Keratinocyte (primary cell): Measurements from ENCODE around the gene STARD5.

Experiments used
- EZH2 ChIP-seq: IDR thresholded peaks from one replicate; pipeline ENCODE4 v1.6.1; 2012; ENCODE audit warnings: inconsistent platforms, mild to moderate bottlenecking, low read length, moderate library complexity
- TF ChIP-seq, protein P1 (sequence below), 3 experiments: IDR thresholded peaks in 1 of 3; conservative IDR thresholded peaks in 1 of 3; optimal IDR thresholded peaks in 1 of 3; 2 replicates in 2 of 3; 3 replicates in 1 of 3; pipeline versions ENCODE3 to v1.5.1; 2011; ENCODE audit warnings: low read length in 3 of 3, mild to moderate bottlenecking in 3 of 3, moderate library complexity in 2 of 3, control low read depth in 1 of 3, inconsistent platforms in 1 of 3; ENCODE audit not compliant: insufficient read depth in 2 of 3; ENCODE audit errors: extremely low read depth in 1 of 3

- TF ChIP-seq, protein P1, sequence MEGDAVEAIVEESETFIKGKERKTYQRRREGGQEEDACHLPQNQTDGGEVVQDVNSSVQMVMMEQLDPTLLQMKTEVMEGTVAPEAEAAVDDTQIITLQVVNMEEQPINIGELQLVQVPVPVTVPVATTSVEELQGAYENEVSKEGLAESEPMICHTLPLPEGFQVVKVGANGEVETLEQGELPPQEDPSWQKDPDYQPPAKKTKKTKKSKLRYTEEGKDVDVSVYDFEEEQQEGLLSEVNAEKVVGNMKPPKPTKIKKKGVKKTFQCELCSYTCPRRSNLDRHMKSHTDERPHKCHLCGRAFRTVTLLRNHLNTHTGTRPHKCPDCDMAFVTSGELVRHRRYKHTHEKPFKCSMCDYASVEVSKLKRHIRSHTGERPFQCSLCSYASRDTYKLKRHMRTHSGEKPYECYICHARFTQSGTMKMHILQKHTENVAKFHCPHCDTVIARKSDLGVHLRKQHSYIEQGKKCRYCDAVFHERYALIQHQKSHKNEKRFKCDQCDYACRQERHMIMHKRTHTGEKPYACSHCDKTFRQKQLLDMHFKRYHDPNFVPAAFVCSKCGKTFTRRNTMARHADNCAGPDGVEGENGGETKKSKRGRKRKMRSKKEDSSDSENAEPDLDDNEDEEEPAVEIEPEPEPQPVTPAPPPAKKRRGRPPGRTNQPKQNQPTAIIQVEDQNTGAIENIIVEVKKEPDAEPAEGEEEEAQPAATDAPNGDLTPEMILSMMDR (optimal IDR thresholded peaks at IDR 0.05 in 1 of 3, IDR thresholded peaks at IDR 0.05 in 1 of 3, conservative IDR thresholded peaks at IDR 0.05 in 1 of 3; ENCODE audit: extremely low read depth in 1 of 3, insufficient read depth in 2 of 3, low read length in 3 of 3): no peak
- no peak for TF ChIP-seq EZH2
Measured at GRCh38 chr15:81270188-81270587, 53.8 kb downstream of the STARD5 start.
